Stimulated activated CD4-positive, alpha-beta T cell treated with anti-CD3 and anti-CD28 coated beads, Interleukin-1b, Interleukin-23, amount 100 ng/mL, for 48 hours (primary cell): ENCODE data around the gene TMOD3.

Source experiments
- DNase-seq: peaks from one replicate; pipeline ENCODE4 v3.0.0-alpha.2; 2020

Gene TMOD3

GRCh38 chr15:51912528-51912927 is 83.1 kb downstream of the TMOD3 start:
- DNase-seq: no peak

GRCh38 chr15:51917493-51917892 is 88.0 kb downstream of the TMOD3 start:
- DNase-seq: no peak

DNA sequence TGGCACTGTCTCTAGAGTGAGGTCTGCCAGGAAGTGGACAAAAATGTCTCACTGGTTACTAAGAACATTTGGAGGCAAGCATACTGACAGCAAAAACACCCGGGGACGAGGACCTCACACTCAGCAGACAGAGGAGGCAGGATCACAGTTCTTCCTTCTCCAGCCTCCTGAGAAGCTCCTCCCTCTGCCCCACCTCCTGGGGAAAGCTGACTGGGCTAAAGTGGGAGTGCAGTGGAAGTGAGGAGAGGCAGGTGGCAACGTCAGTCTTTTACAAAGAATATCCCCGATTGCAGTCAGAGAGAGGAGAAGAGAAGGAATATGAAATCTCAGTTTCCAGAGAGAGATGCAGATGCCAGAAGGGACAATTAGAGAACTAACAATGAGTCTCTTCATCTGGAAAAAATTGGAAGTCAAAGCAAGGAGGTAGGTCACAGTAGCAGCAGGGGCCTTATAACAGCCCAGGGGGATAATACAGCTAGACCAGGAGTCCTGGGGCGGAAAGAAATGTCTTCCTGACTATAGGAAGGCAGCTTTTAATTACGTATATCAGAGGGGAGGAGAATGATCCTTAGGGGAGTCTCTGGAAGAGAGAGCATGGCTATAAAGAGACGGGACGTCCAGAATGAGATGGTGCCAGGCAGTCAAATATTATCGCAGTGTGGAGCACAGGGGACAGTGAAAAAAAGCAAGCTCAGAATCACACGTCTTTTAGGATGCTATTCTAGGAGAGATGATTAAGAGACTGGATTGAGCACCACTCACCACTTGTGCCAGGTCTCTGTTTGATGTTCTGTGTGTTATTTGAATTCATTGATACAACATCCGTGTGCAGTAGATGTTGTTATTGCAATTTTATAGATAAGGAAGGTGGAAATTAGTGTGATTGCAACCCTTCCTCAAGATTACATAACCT is 95.0 kb downstream of the TMOD3 start:
- no peak for DNase-seq

DNA sequence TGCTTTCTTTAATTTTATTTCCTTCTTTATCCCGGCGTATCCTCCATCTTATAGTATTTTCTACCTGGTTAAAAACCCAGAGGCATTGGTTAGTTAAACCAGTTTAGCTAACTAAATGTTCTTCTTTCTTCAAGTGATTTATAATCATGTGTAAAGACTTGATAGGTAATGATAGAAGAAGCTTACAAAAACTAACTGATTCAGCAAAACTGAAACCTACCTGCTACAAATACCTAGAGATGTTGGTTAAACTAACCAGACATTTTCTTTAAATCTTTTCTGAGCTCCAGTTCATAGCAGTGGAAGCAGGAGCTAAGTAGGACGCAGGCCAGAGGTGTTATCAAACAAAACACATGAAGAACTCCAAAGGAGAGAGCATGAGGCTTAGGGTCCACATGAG is 97.4 kb downstream of the TMOD3 start:
- DNase-seq: no peak

GRCh38 chr15:51931016-51931415 is 101.6 kb downstream of the TMOD3 start:
- DNase-seq: no peak

DNA sequence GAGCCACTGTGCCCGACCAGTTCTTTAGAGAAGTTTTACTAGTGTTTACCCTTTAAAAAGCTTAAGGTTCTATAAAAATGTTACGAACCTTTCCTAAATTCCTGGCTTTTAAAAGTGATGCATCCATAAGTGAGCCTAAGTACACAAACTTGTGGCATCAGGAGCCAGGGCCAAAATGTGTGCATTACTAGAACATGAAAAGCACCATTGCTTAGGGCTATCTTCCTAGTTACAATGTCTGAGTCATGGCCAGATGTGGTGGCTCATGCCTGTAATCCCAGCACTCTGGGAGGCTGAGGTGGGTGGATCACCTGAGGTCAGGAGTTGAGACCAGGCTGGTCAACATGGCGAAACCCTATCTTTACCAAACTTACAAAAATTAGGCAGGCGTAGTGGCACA is 102.2 kb downstream of the TMOD3 start:
- no peak for DNase-seq

DNA sequence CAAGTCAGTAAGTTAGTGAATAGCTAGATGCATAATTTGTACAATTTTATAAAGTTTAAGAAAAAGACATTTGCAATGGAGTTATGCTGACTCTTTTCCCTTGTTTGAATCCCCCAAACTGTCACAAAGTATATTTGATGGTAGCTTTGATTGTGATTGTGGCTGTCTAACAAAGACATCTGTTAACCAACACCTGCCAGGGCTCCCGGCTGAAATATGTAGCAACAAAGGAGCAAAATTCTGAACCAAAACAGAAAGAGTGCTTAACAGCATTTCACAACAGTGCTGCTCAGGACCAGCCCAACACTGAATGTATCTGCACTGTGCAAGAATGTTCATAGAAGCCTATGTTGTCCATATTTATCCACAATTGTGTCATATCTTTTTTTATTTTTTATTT is 102.7 kb downstream of the TMOD3 start:
- DNase-seq: no peak

DNA sequence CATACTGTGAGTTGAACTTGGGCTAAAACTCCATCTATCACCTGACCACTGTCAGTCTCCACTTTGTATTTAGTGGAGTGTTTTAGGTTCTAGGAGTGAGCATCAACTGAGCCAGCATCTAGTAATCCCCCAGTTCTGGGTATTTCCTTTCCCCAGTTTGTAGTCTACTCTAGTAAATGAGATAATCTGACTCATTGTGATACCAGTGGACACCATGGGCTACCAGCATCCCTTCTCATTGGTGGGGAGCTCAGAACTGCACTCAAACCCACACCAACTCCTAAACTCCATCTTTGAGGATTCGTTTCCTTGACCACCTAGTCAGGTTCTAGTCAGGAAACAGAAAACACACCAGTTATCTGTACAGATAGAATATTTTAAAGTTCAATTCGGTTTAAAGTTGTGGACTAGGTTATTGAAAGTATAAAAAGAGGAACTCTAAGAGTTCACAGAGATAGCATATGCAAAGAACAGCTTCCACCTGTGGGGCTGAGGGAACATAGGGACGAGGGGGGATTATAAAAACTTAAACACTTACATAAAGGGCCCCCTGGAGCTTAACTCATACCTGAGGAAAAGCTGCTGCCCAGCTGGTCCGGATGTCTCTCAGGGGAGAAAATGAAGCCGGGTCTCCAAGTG is 106.1 kb downstream of the TMOD3 start:
- DNase-seq: no peak

DNA sequence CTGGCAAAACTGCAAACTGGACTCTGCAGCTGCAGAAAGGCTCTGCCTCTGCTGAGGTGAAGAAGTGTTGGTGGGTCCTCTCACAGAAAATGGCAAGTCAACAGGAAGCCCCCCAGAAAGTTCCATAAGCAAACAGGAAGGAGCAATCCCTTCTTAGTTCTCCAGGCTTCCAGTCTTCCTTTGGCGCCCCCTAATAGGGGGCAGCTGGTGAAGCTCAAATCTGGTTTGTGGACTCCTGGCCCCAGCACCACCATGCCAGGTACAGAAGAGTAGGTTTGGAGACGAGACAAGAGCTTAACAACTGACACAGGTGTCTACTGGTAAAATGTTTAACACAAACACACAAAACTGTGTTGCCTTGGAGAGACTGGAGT is 106.6 kb downstream of the TMOD3 start:
- DNase-seq: no peak

GRCh38 chr15:51938286-51938685 is 108.8 kb downstream of the TMOD3 start:
- no peak for DNase-seq

GRCh38 chr15:51939216-51939615 is 109.8 kb downstream of the TMOD3 start:
- DNase-seq: no peak

DNA sequence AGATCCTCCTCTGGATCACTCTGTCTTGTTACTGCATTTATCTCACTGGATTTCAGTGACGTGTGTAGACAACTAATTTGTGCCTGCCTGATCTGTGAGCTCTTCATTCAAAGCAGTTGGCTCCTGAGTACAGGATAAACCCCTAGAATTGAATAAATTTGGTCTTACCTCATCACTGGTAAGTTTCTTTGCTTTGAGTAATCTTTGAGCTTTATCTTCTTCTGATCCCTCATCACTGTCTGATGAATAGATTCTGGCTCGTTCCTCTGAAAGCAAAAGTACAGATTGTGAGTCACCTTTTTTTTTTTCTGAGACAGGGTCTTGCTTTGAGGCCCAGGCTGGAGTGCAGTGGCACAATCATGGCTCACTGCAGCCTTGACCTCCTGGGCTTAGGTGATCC is 117.7 kb downstream of the TMOD3 start:
- DNase-seq: no peak

GRCh38 chr15:51952805-51953204 is 123.4 kb downstream of the TMOD3 start:
- DNase-seq: no peak

DNA sequence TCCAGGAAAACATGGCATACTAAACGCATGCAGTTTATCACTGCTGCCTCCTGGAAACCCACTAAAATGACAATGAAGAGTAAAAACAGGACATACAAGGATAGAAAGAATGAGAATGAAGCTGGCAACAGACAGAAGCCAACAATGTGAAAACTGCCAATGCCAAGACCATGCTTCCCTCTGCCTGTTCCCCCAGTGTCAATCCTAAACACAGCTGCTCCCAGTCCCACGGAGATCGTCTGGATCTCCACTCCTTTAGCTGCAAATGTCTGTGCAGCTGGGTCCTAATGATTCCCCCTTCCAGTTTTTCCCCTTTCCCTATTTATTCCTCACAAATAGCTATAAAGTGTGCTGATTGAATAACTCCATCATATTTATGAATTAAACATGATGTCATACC is 126.1 kb downstream of the TMOD3 start:
- no peak for DNase-seq
